H1 (cell line): ENCODE results near the gene CEACAM16. TPM values are rescaled to one million over a fixed set of nuclear protein-coding genes. Genes with fewer than 3 reads are reported as not detected.

Experiments used
- CEBPB ChIP-seq: IDR thresholded peaks from 2 replicates; pipeline ENCODE4 v1.6.1; 2012; ENCODE audit warnings: low read depth, low read length
- EZH2 ChIP-seq: fragments of 200-600 bp; sonication (generic); IDR thresholded peaks from 2 replicates; pipeline ENCODE4 v1.7.1; 2012; ENCODE audit warnings: low read depth, mild to moderate bottlenecking, moderate library complexity, low read length, inconsistent platforms; ENCODE audit not compliant: severe bottlenecking
- KDM5A ChIP-seq: fragments of 200-600 bp; IDR thresholded peaks from 2 replicates; pipeline ENCODE4 v1.7.1; 2012; ENCODE audit warnings: mild to moderate bottlenecking, low read length, inconsistent platforms, mixed read lengths
- RBBP5 ChIP-seq: IDR thresholded peaks from 2 replicates; pipeline ENCODE4 v1.7.1; 2012; ENCODE audit warnings: low read depth, mild to moderate bottlenecking, inconsistent platforms, low read length, moderate library complexity, borderline replicate concordance
- RFX5 ChIP-seq: IDR thresholded peaks from 2 replicates; pipeline ENCODE4 v1.6.1; 2011; ENCODE audit warnings: low read depth, low read length, improper control_type of control experiment, borderline replicate concordance
- SIRT6 ChIP-seq: IDR thresholded peaks from one replicate; pipeline ENCODE4 v1.7.1; 2012; ENCODE audit warnings: low read length, inconsistent platforms
- SIX5 ChIP-seq: IDR thresholded peaks from 2 replicates; pipeline ENCODE4 v1.6.1; 2011; ENCODE audit warnings: mild to moderate bottlenecking, low read depth, low read length
- YY1 ChIP-seq: IDR thresholded peaks from 2 replicates; pipeline ENCODE4 v1.6.1; 2011; ENCODE audit warnings: low read depth, mild to moderate bottlenecking, low read length
- polyA plus RNA-seq, 7 experiments: library from polyadenylated mRNA; depleted of rRNA in 3 of 7; stranded (reverse) in 5 of 7; unstranded in 2 of 7; fragments of >200 nt in 5 of 7; fragments of 200-250 nt in 2 of 7; gene quantifications; 1 replicate in 5 of 7; 2 replicates in 1 of 7; 4 replicates in 1 of 7; pipeline versions ENCODE4 v1.2.1 to v1.2.3, GENCODE V29; 2011 to 2013; ENCODE audit warnings: missing spikeins in 2 of 7, mixed read lengths in 2 of 7
- total RNA-seq: library from RNA; stranded (reverse); fragmentation: NEBNext Ultra II Directional; extraction: Animal tissue kit (Norgen Biotek cat#: 25700); gene quantifications from 2 replicates; pipeline ENCODE4 v1.2.1, GENCODE V29; 2021
- TF ChIP-seq, protein P1 (sequence below): fragments of 300-600 bp; sonication (generic); IDR thresholded peaks from 2 replicates; pipeline ENCODE4 v1.7.1; 2012; ENCODE audit warnings: low read length, moderate library complexity, mild to moderate bottlenecking, inconsistent platforms; ENCODE audit not compliant: insufficient replicate concordance

The CEACAM16 gene
- total and polyA plus RNA-seq, 2 of the 8 experiments (the other 6 are each of a cell fraction or from before 2014, with no cell fraction given): not detected

DNA sequence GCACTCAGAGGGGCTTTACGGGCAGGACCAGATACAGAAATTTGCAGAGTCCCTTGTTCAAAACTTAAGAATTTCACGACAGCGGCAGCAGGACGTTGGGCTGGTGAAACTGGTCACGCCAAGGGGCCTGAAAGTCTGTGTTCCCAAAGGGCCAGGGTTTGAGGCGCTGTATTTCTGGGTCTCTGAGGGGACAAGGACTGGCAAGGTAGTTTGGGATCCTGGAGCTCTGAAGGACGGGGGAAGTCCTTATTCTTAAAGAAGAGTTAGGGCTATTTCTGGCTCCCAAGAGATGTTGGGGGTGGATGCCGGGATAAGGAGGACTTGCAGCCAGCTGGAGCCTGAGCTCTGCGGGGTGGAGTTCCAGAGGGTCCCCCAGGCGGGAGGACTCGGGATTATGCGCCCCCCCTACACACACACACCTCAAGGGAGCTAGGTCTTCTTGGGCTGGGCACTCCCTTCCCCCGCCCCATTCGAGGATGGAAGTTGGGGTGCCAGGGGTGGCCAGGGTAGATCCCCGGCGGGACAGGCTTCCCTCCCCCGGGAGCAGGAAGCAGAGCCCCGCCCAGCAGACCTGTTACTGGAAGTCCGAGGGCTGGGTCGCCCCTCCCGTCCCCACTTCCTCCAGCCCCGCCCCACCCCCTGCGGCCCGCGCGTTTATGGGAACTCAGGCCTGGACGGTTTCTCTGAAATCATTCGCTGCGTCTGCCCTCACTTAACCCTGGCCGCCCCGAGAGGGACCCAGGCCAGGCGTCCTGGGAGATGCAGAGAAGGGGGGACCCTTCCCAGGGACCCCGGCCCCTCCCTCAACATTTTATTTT, 55.2 kb downstream of the CEACAM16 start (continued):
- TF ChIP-seq EZH2 (no peak), KDM5A (no peak), SIRT6 (no peak), CEBPB (no peak), RBBP5 (no peak), SIX5 (no peak), RFX5 (no peak), YY1 (no peak)
- TF ChIP-seq, protein P1, sequence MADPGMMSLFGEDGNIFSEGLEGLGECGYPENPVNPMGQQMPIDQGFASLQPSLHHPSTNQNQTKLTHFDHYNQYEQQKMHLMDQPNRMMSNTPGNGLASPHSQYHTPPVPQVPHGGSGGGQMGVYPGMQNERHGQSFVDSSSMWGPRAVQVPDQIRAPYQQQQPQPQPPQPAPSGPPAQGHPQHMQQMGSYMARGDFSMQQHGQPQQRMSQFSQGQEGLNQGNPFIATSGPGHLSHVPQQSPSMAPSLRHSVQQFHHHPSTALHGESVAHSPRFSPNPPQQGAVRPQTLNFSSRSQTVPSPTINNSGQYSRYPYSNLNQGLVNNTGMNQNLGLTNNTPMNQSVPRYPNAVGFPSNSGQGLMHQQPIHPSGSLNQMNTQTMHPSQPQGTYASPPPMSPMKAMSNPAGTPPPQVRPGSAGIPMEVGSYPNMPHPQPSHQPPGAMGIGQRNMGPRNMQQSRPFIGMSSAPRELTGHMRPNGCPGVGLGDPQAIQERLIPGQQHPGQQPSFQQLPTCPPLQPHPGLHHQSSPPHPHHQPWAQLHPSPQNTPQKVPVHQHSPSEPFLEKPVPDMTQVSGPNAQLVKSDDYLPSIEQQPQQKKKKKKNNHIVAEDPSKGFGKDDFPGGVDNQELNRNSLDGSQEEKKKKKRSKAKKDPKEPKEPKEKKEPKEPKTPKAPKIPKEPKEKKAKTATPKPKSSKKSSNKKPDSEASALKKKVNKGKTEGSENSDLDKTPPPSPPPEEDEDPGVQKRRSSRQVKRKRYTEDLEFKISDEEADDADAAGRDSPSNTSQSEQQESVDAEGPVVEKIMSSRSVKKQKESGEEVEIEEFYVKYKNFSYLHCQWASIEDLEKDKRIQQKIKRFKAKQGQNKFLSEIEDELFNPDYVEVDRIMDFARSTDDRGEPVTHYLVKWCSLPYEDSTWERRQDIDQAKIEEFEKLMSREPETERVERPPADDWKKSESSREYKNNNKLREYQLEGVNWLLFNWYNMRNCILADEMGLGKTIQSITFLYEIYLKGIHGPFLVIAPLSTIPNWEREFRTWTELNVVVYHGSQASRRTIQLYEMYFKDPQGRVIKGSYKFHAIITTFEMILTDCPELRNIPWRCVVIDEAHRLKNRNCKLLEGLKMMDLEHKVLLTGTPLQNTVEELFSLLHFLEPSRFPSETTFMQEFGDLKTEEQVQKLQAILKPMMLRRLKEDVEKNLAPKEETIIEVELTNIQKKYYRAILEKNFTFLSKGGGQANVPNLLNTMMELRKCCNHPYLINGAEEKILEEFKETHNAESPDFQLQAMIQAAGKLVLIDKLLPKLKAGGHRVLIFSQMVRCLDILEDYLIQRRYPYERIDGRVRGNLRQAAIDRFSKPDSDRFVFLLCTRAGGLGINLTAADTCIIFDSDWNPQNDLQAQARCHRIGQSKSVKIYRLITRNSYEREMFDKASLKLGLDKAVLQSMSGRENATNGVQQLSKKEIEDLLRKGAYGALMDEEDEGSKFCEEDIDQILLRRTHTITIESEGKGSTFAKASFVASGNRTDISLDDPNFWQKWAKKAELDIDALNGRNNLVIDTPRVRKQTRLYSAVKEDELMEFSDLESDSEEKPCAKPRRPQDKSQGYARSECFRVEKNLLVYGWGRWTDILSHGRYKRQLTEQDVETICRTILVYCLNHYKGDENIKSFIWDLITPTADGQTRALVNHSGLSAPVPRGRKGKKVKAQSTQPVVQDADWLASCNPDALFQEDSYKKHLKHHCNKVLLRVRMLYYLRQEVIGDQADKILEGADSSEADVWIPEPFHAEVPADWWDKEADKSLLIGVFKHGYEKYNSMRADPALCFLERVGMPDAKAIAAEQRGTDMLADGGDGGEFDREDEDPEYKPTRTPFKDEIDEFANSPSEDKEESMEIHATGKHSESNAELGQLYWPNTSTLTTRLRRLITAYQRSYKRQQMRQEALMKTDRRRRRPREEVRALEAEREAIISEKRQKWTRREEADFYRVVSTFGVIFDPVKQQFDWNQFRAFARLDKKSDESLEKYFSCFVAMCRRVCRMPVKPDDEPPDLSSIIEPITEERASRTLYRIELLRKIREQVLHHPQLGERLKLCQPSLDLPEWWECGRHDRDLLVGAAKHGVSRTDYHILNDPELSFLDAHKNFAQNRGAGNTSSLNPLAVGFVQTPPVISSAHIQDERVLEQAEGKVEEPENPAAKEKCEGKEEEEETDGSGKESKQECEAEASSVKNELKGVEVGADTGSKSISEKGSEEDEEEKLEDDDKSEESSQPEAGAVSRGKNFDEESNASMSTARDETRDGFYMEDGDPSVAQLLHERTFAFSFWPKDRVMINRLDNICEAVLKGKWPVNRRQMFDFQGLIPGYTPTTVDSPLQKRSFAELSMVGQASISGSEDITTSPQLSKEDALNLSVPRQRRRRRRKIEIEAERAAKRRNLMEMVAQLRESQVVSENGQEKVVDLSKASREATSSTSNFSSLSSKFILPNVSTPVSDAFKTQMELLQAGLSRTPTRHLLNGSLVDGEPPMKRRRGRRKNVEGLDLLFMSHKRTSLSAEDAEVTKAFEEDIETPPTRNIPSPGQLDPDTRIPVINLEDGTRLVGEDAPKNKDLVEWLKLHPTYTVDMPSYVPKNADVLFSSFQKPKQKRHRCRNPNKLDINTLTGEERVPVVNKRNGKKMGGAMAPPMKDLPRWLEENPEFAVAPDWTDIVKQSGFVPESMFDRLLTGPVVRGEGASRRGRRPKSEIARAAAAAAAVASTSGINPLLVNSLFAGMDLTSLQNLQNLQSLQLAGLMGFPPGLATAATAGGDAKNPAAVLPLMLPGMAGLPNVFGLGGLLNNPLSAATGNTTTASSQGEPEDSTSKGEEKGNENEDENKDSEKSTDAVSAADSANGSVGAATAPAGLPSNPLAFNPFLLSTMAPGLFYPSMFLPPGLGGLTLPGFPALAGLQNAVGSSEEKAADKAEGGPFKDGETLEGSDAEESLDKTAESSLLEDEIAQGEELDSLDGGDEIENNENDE: no peak
- TF ChIP-seq, all 59 proteins: peak for 0
